Neural cell (in vitro differentiated cells): Measurements from ENCODE around the gene FKBP1A. TPM values are rescaled to one million over a fixed set of nuclear protein-coding genes. Genes with fewer than 3 reads are reported as not detected.

Experiments used
- H2AFZ ChIP-seq: fragments of 200-600, 300-800 bp; sonication (generic), shearing (Covaris generic); 2 replicates; pipeline ENCODE4 v1.6.0; 2014; ENCODE audit warnings: low read depth, mild to moderate bottlenecking, antibody characterized with exemption, low read length, moderate library complexity
- H3F3A ChIP-seq: fragments of 200-600 bp; shearing (Covaris generic); 2 replicates; pipeline ENCODE4 v1.6.1; 2016; ENCODE audit warnings: mild to moderate bottlenecking, moderate library complexity, mixed read lengths, antibody characterized with exemption, low read length; ENCODE audit not compliant: insufficient read depth, poor library complexity, severe bottlenecking
- H3K27ac ChIP-seq: fragments of 200-600, 300-800 bp; sonication (generic), shearing (Covaris generic); 2 replicates; pipeline ENCODE4 v1.5.1; 2014; ENCODE audit warnings: mild to moderate bottlenecking, low read length, moderate library complexity
- H3K27me3 ChIP-seq: fragments of 300-800, 200-600 bp; sonication (generic), shearing (Covaris generic); 2 replicates; pipeline ENCODE4 v1.6.0; 2014; ENCODE audit warnings: mild to moderate bottlenecking, low read depth, low read length, moderate library complexity; ENCODE audit not compliant: insufficient read depth
- H3K36me3 ChIP-seq: fragments of 300-800, 200-600 bp; sonication (generic), shearing (Covaris generic); 2 replicates; pipeline ENCODE4 v1.5.1; 2014; ENCODE audit warnings: mild to moderate bottlenecking, antibody characterized with exemption, low read length, moderate library complexity; ENCODE audit not compliant: insufficient read depth
- H3K4me2 ChIP-seq: fragments of 300-800, 200-600 bp; sonication (generic), shearing (Covaris generic); 2 replicates; pipeline ENCODE4 v1.6.0; 2014; ENCODE audit warnings: mild to moderate bottlenecking, low read length
- H3K4me3 ChIP-seq: fragments of 300-800, 200-600 bp; sonication (generic), shearing (Covaris generic); 2 replicates; pipeline ENCODE4 v1.5.1; 2014; ENCODE audit warnings: mild to moderate bottlenecking, low read length, moderate library complexity
- H3K79me2 ChIP-seq: fragments of 200-600 bp; shearing (Covaris generic); replicated peaks from 2 replicates; pipeline ENCODE4 v1.6.0; 2014; ENCODE audit warnings: mild to moderate bottlenecking, low read length, moderate library complexity; ENCODE audit not compliant: insufficient read depth
- H3K9ac ChIP-seq: fragments of 300-800, 200-600 bp; sonication (generic), shearing (Covaris generic); 2 replicates; pipeline ENCODE4 v1.6.1; 2016; ENCODE audit warnings: mild to moderate bottlenecking, low read length, mixed read lengths
- H3K9me2 ChIP-seq: fragments of 200-600 bp; shearing (Covaris generic); 2 replicates; pipeline ENCODE4 v1.6.1; 2016; ENCODE audit warnings: mild to moderate bottlenecking, low read length, mixed read lengths; ENCODE audit not compliant: insufficient read depth
- H3K9me3 ChIP-seq: fragments of 200-600, 300-800 bp; sonication (generic), shearing (Covaris generic); 2 replicates; pipeline ENCODE4 v1.6.1; 2016; ENCODE audit warnings: mild to moderate bottlenecking, mixed run types, low read length, moderate library complexity, mixed read lengths
- H4K20me1 ChIP-seq: fragments of 200-600 bp; shearing (Covaris generic); 2 replicates; pipeline ENCODE4 v1.6.1; 2016; ENCODE audit warnings: mild to moderate bottlenecking, mixed run types; ENCODE audit not compliant: insufficient read depth
- EP300 ChIP-seq: fragments of 450-650 bp; conservative IDR thresholded peaks from 2 replicates; pipeline ENCODE4 v1.6.1; 2014; ENCODE audit warnings: antibody characterized with exemption, mild to moderate bottlenecking, moderate library complexity; ENCODE audit not compliant: poor library complexity, severe bottlenecking
- EZH2 ChIP-seq: fragments of 200-600, 300-800 bp; shearing (Covaris generic), sonication (generic); IDR thresholded peaks from 2 replicates; pipeline ENCODE4 v1.6.1; 2014; ENCODE audit warnings: antibody characterized with exemption, low read length, borderline replicate concordance, mild to moderate bottlenecking; ENCODE audit not compliant: insufficient read depth, poor library complexity, severe bottlenecking
- MXI1 ChIP-seq: fragments of 450-650 bp; conservative IDR thresholded peaks from 2 replicates; pipeline ENCODE4 v1.6.1; 2014; ENCODE audit warnings: antibody characterized with exemption, mild to moderate bottlenecking; ENCODE audit not compliant: poor library complexity, severe bottlenecking
- POLR2AphosphoS5 ChIP-seq: IDR thresholded peaks from 2 replicates; pipeline ENCODE4 v1.6.1; 2012
- RAD21 ChIP-seq: fragments of 450-650 bp; conservative IDR thresholded peaks from 2 replicates; pipeline ENCODE4 v1.6.1; 2014; ENCODE audit warnings: antibody characterized with exemption, mild to moderate bottlenecking, moderate library complexity
- SMC3 ChIP-seq: fragments of 450-650 bp; conservative IDR thresholded peaks from 2 replicates; pipeline ENCODE4 v1.6.1; 2014; ENCODE audit warnings: antibody characterized with exemption, mild to moderate bottlenecking, moderate library complexity; ENCODE audit not compliant: poor library complexity
- TAF1 ChIP-seq: IDR thresholded peaks from 2 replicates; pipeline ENCODE4 v1.6.1; 2012; ENCODE audit warnings: low read depth
- polyA plus RNA-seq: library from polyadenylated mRNA; depleted of rRNA; stranded (reverse); fragments of >200 nt; gene quantifications from 2 replicates; pipeline ENCODE4 v1.2.3, GENCODE V29; 2014
- TF ChIP-seq, protein P1 (sequence below): fragments of 450-650 bp; IDR thresholded peaks from 2 replicates; pipeline ENCODE4 v1.5.1; 2014; ENCODE audit warnings: antibody characterized with exemption, mild to moderate bottlenecking, moderate library complexity; ENCODE audit not compliant: poor library complexity, severe bottlenecking
- TF ChIP-seq, protein P2 (sequence below): IDR thresholded peaks from 2 replicates; pipeline ENCODE4 v1.6.1; 2012; ENCODE audit warnings: borderline replicate concordance

The FKBP1A gene
- polyA plus RNA-seq, 1 donor from 2014 or later, result 150 TPM

DNA sequence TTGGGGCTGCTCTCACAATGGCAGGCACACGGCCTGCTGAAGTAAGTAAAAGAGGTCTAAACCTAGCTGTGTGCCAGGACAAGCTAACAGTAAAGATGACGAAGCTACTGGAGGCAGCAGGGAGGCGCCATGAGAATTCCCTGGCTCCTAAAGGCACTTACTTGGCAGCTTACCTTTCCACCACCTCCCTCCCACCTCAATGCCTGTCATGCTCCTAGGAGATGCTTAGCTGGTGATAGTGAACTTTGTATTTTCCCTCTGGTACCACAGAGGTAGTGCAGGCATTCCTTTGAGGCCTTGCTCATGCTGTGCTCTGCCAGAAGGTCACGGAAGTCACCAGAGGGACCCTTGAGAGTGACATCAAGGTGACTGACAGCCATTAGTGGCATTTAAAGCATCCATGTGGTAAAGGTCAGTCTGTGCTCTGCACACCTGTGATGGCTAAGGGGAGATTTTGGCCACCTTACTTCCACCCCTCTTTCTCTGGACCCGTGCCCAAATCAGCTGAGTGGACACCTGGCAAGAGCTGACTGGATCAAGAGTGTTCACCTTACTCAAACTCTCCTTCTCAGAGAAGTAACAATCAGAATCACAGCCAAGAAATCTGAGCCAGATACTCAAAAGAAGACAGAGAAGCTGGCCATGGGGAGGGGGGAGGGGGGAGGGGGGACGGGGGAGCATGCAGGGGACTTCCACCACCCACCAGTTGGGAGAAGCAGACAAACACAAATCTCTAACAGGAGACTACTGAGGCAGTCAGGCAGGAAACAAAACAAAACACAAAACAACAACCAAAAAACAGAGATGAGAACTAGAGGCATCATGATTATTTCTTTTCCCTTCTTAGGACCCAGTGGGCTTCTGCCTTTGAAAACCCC, 2.9 kb downstream of the FKBP1A start:
- Histone ChIP-seq H3K79me2 (peaks cover 67% of the 10 kb centered on the region), H3K9ac (no peak overlapping the region), H3K4me3 (peak overlapping the region; percentile 82), H4K20me1 (no peaks in the 10 kb centered on the region), H3K4me2 (peak overlapping the region; percentile 22), H2AFZ (no peak overlapping the region), H3K9me3 (no peaks in the 10 kb centered on the region), H3K9me2 (no peaks in the 10 kb centered on the region), H3K27me3 (peaks cover 1% of the 10 kb centered on the region), H3K36me3 (no peaks in the 10 kb centered on the region), H3K27ac (no peak overlapping the region), H3F3A (no peaks in the 10 kb centered on the region)
- TF ChIP-seq POLR2AphosphoS5 (no peak), TAF1 (no peak), MXI1 (no peak)

GRCh38 chr20:1388741-1389483, 3.9 kb downstream of the FKBP1A start:
- Histone ChIP-seq H3K4me3 (peak overlapping the region; percentile 34), H3K9me2 (no peaks in the 10 kb centered on the region), H3K4me2 (no peak overlapping the region), H2AFZ (no peak overlapping the region), H3K9ac (no peak overlapping the region), H3K27ac (no peak overlapping the region), H4K20me1 (no peaks in the 10 kb centered on the region), H3K79me2 (peaks cover 73% of the 10 kb centered on the region), H3F3A (no peaks in the 10 kb centered on the region), H3K36me3 (no peaks in the 10 kb centered on the region), H3K27me3 (no peaks in the 10 kb centered on the region), H3K9me3 (no peaks in the 10 kb centered on the region)
- TF ChIP-seq, protein P1, sequence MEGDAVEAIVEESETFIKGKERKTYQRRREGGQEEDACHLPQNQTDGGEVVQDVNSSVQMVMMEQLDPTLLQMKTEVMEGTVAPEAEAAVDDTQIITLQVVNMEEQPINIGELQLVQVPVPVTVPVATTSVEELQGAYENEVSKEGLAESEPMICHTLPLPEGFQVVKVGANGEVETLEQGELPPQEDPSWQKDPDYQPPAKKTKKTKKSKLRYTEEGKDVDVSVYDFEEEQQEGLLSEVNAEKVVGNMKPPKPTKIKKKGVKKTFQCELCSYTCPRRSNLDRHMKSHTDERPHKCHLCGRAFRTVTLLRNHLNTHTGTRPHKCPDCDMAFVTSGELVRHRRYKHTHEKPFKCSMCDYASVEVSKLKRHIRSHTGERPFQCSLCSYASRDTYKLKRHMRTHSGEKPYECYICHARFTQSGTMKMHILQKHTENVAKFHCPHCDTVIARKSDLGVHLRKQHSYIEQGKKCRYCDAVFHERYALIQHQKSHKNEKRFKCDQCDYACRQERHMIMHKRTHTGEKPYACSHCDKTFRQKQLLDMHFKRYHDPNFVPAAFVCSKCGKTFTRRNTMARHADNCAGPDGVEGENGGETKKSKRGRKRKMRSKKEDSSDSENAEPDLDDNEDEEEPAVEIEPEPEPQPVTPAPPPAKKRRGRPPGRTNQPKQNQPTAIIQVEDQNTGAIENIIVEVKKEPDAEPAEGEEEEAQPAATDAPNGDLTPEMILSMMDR, result no peak
- TF ChIP-seq POLR2AphosphoS5, result no peak

GRCh38 chr20:1388253-1388652, 4.6 kb downstream of the FKBP1A start:
- Histone ChIP-seq H4K20me1 (no peaks in the 10 kb centered on the region), H3K9me2 (no peaks in the 10 kb centered on the region), H3F3A (no peaks in the 10 kb centered on the region), H2AFZ (no peak overlapping the region), H3K9me3 (no peaks in the 10 kb centered on the region), H3K36me3 (no peaks in the 10 kb centered on the region), H3K4me2 (no peak overlapping the region), H3K4me3 (no peak overlapping the region), H3K27ac (no peak overlapping the region), H3K9ac (no peak overlapping the region), H3K27me3 (no peaks in the 10 kb centered on the region), H3K79me2 (peaks cover 77% of the 10 kb centered on the region)
- TF ChIP-seq EP300 (no peak), EZH2 (no peak), SMC3 (no peak), POLR2AphosphoS5 (no peak), TAF1 (no peak), RAD21 (no peak)
- TF ChIP-seq, protein P2, sequence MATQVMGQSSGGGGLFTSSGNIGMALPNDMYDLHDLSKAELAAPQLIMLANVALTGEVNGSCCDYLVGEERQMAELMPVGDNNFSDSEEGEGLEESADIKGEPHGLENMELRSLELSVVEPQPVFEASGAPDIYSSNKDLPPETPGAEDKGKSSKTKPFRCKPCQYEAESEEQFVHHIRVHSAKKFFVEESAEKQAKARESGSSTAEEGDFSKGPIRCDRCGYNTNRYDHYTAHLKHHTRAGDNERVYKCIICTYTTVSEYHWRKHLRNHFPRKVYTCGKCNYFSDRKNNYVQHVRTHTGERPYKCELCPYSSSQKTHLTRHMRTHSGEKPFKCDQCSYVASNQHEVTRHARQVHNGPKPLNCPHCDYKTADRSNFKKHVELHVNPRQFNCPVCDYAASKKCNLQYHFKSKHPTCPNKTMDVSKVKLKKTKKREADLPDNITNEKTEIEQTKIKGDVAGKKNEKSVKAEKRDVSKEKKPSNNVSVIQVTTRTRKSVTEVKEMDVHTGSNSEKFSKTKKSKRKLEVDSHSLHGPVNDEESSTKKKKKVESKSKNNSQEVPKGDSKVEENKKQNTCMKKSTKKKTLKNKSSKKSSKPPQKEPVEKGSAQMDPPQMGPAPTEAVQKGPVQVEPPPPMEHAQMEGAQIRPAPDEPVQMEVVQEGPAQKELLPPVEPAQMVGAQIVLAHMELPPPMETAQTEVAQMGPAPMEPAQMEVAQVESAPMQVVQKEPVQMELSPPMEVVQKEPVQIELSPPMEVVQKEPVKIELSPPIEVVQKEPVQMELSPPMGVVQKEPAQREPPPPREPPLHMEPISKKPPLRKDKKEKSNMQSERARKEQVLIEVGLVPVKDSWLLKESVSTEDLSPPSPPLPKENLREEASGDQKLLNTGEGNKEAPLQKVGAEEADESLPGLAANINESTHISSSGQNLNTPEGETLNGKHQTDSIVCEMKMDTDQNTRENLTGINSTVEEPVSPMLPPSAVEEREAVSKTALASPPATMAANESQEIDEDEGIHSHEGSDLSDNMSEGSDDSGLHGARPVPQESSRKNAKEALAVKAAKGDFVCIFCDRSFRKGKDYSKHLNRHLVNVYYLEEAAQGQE, result no peak
- TF ChIP-seq, protein P1, result no peak
